Caco-2 (cell line): ENCODE results near the gene PDIA5. TPM values are rescaled to one million over a fixed set of nuclear protein-coding genes. Genes with fewer than 3 reads are reported as not detected.

Experiments used
- BruUV-seq: library from RNA; stranded (reverse); fragments of 400-500 nt; replicated peaks from 2 replicates; lab custom pipeline; 2021; lab: Mats Ljungman, UMichigan
- CTCF ChIA-PET: fragments of 300-600 bp; sonication (Branson Sonifier 250); formaldehyde crosslinking; loops from one replicate; lab custom pipeline; 2022; ENCODE audit warnings: antibody characterized with exemption; lab: Charles Lee
- POLR2A ChIA-PET: fragments of 300-600 bp; sonication (Branson Sonifier 250); formaldehyde crosslinking; loops from one replicate; lab custom pipeline; 2022; ENCODE audit warnings: antibody characterized with exemption; lab: Charles Lee
- DNase-seq, 2 experiments: peaks; one replicate each; pipeline versions ENCODE4 v3.0.0 to v3.0.0-alpha.2; 2020 to 2022
- H3K27me3 ChIP-seq: replicated peaks from 2 replicates; pipeline ENCODE4 v1.6.0; 2011; ENCODE audit warnings: low read length; ENCODE audit not compliant: control insufficient read depth, insufficient read depth
- H3K36me3 ChIP-seq: 2 replicates; pipeline ENCODE4 v1.5.1; 2011; ENCODE audit warnings: low read length; ENCODE audit not compliant: control insufficient read depth, insufficient read depth
- H3K4me1 ChIP-seq: fragments of 250-450 bp; sonication (Bioruptor Pico); 2 replicates; pipeline ENCODE4 v1.5.1; 2020; ENCODE audit warnings: mild to moderate bottlenecking
- H3K4me3 ChIP-seq: 2 replicates; pipeline ENCODE4 v1.5.1; 2011; ENCODE audit warnings: low read depth, mild to moderate bottlenecking, control low read depth, low read length
- H3K9me3 ChIP-seq: fragments of 250-450 bp; sonication (Bioruptor Pico); 2 replicates; pipeline ENCODE4 v1.5.1; 2020; ENCODE audit warnings: mild to moderate bottlenecking, moderate library complexity
- H3K27ac Mint-ChIP-seq: one replicate; pipeline ENCODE4 v1.8.0; 2022; ENCODE audit warnings: mixed read lengths; ENCODE audit not compliant: unreplicated experiment
- H3K27me3 Mint-ChIP-seq: one replicate; pipeline ENCODE4 v1.8.0; 2022; ENCODE audit warnings: mixed read lengths; ENCODE audit not compliant: insufficient read depth, unreplicated experiment
- H3K36me3 Mint-ChIP-seq: one replicate; pipeline ENCODE4 v1.8.0; 2022; ENCODE audit warnings: mild to moderate bottlenecking, mixed read lengths; ENCODE audit not compliant: insufficient read depth, unreplicated experiment
- H3K4me1 Mint-ChIP-seq: one replicate; pipeline ENCODE4 v1.8.0; 2022; ENCODE audit warnings: low read depth, mixed read lengths; ENCODE audit not compliant: unreplicated experiment
- H3K4me3 Mint-ChIP-seq: one replicate; pipeline ENCODE4 v1.8.0; 2022; ENCODE audit warnings: mild to moderate bottlenecking, moderate library complexity, mixed read lengths; ENCODE audit not compliant: unreplicated experiment
- H3K9me3 Mint-ChIP-seq: one replicate; pipeline ENCODE4 v1.8.0; 2022; ENCODE audit warnings: mixed read lengths; ENCODE audit not compliant: unreplicated experiment
- intact Hi-C: fragments of 100-400 bp; cut with micrococcal nuclease; formaldehyde crosslinking; loops from one replicate; pipeline ENCODE4 v1.10.0; 2022; ENCODE audit not compliant: unreplicated experiment
- total RNA-seq: library from RNA; stranded (reverse); gene quantifications from 2 replicates; pipeline ENCODE4 v1.2.3, GENCODE V29; 2022
- TF ChIP-seq, protein P1 (sequence below), 2 experiments: fragments of 200-600 bp in 1 of 2; IDR thresholded peaks; 1 replicate in 1 of 2; 2 replicates in 1 of 2; pipeline versions ENCODE4 v1.5.1 to v1.8.0; 2011 to 2022; ENCODE audit warnings: antibody characterized with exemption in 1 of 2, control low read depth in 1 of 2, inconsistent platforms in 1 of 2, low read depth in 1 of 2, low read length in 1 of 2, mild to moderate bottlenecking in 1 of 2, moderate library complexity in 1 of 2; ENCODE audit not compliant: insufficient read depth in 1 of 2, severe bottlenecking in 1 of 2, unreplicated experiment in 1 of 2

The PDIA5 gene
- total RNA-seq, 1 experiment from 2014 or later, result 48.2 TPM

DNA sequence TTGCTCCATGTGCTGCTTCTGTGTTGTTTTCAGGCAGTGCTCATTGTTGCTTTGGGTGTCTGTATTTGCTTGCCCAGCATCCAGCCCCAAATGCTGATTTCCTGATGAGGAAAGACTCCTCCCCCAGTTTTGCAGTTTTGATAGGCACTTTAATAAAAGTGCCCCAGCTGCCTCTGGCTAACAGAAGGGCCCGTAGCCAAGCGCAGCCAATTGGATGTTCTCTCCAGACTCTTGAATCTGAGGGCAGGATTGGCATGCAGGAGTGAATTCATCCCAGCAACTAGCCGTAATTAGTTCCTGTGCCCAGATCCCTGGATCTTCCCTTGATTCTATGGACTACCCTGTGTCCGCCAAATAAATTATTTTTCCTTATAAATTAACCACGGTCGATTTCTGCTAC, 24.4 kb upstream of the PDIA5 start:
- BruUV-seq, result no TSS peak
- ChIA-PET CTCF (no interaction called here), POLR2A (no interaction called here)
- Mint-ChIP-seq H3K27ac (no peak overlapping the region), H3K4me3 (no peak overlapping the region), H3K27me3 (no peaks in the 10 kb centered on the region), H3K9me3 (no peaks in the 10 kb centered on the region), H3K36me3 (no peaks in the 10 kb centered on the region), H3K4me1 (peaks cover 30% of the 10 kb centered on the region)
- TF ChIP-seq, protein P1, sequence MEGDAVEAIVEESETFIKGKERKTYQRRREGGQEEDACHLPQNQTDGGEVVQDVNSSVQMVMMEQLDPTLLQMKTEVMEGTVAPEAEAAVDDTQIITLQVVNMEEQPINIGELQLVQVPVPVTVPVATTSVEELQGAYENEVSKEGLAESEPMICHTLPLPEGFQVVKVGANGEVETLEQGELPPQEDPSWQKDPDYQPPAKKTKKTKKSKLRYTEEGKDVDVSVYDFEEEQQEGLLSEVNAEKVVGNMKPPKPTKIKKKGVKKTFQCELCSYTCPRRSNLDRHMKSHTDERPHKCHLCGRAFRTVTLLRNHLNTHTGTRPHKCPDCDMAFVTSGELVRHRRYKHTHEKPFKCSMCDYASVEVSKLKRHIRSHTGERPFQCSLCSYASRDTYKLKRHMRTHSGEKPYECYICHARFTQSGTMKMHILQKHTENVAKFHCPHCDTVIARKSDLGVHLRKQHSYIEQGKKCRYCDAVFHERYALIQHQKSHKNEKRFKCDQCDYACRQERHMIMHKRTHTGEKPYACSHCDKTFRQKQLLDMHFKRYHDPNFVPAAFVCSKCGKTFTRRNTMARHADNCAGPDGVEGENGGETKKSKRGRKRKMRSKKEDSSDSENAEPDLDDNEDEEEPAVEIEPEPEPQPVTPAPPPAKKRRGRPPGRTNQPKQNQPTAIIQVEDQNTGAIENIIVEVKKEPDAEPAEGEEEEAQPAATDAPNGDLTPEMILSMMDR (IDR thresholded peaks at IDR 0.05; ENCODE audit: insufficient read depth in 1 of 2, low read depth in 1 of 2, low read length in 1 of 2, severe bottlenecking in 1 of 2, unreplicated experiment in 1 of 2), result no peak
- intact Hi-C loops, result no loop called here
- Histone ChIP-seq H3K4me1 (peaks cover 8% of the 10 kb centered on the region; the same call in 1 of the 2 replicates), H3K27me3 (no peaks in the 10 kb centered on the region), H3K4me3 (no peak overlapping the region), H3K36me3 (no peaks in the 10 kb centered on the region), H3K9me3 (no peaks in the 10 kb centered on the region)
- DNase-seq, result no peak

DNA sequence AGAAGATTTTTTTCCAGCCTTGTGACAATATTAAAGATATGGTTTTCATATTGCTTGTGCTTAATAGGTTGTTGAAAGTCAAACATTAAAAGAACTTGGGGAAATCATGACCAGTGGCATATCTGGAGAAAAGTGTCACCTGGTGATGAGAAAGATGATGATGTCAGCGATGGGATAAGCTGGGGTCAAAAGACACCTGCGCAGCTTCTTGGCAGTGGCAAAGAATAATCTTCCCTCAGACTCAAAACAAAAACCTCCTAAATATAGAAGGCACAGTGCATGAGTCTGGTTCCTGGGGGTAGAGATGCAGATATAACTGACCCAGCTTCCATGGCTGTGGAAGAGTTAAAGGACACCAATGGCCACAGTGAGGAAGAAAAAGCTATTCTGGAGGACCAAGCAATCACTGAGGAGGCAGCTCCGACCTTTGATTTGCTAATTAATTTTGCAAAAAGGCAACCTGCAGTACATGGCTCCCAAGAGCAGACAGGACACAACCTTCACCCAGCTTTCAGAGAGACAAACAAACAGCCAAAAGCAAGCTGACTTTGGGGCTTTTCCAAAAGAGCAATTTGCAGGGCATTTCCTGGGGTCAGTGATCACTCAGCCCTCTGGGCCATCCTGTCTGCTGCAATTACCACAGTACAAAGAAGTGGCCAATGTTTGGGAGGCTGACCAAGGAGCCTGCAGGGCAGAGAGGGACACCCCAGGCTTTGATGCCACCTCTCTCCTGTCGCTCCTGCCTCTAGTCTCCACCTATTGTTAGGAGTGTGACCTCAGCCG, 21.7 kb upstream of the PDIA5 start:
- no peak overlapping the region for H3K27ac Mint-ChIP-seq
- Histone ChIP-seq H3K27me3 (no peaks in the 10 kb centered on the region), H3K4me1 (no peaks in the 10 kb centered on the region), H3K36me3 (no peaks in the 10 kb centered on the region), H3K4me3 (no peak overlapping the region), H3K9me3 (no peaks in the 10 kb centered on the region)
- TF ChIP-seq, protein P1 (IDR thresholded peaks at IDR 0.05; ENCODE audit: insufficient read depth in 1 of 2, low read depth in 1 of 2, low read length in 1 of 2, severe bottlenecking in 1 of 2, unreplicated experiment in 1 of 2), result no peak
- no peaks in the 10 kb centered on the region for H3K9me3 Mint-ChIP-seq
- intact Hi-C loops, result no loop called here
- DNase-seq, result no peak
- ChIA-PET CTCF (no interaction called here), POLR2A (no interaction called here)
- no peaks in the 10 kb centered on the region for H3K27me3 Mint-ChIP-seq
- BruUV-seq, result no TSS peak
- no peak overlapping the region for H3K4me3 Mint-ChIP-seq
- H3K4me1 Mint-ChIP-seq, result peaks cover 6% of the 10 kb centered on the region
- H3K36me3 Mint-ChIP-seq, result no peaks in the 10 kb centered on the region

DNA sequence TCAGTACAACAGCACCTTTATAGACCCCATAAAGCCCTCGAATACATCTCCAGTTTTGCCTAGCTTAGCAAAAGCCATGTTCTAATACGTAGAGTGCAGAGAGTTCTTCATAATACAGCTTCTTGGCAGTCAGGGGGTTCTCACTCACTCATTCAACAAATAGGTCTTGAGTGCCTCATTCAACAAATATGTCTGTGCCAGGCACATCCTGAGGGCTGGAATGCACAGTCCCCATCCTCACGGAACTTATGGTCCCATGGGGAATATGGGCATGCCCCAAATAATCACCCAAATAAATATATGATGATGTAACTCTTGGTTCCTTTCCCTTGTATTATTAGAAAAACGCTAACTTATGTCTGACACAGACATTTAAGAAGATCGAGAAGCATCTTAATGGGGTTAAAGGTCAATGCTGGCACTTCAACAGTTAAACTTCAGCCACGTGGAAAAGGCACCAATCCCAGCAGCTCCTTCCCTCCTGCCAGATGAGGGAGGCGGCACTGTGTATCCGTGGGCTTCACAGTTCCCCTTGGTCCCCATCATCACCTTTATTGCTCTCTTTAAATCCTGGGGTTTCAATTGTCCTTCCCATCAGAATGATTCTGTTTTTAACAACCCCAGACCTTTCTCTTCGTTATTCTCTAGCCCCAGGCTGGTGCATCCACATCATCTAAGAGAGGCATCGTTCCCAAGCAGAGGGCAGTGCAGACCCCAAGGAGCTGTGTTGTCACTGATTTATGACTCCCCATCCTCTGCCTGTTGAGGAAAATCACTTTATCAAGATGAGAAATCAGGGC, 20.4 kb upstream of the PDIA5 start:
- H3K9me3 Mint-ChIP-seq, result no peaks in the 10 kb centered on the region
- DNase-seq, result no peak
- no peaks in the 10 kb centered on the region for H3K4me1 Mint-ChIP-seq
- ChIA-PET CTCF (no interaction called here), POLR2A (no interaction called here)
- TF ChIP-seq, protein P1 (IDR thresholded peaks at IDR 0.05; ENCODE audit: insufficient read depth in 1 of 2, low read depth in 1 of 2, low read length in 1 of 2, severe bottlenecking in 1 of 2, unreplicated experiment in 1 of 2), result no peak
- no peaks in the 10 kb centered on the region for H3K36me3 Mint-ChIP-seq
- H3K4me1 ChIP-seq, result peaks cover 6% of the 10 kb centered on the region
- no peaks in the 10 kb centered on the region for H3K9me3 ChIP-seq
- BruUV-seq, result no TSS peak
- H3K27ac Mint-ChIP-seq, result no peak overlapping the region
- no peaks in the 10 kb centered on the region for H3K27me3 Mint-ChIP-seq
- H3K36me3 ChIP-seq, result no peaks in the 10 kb centered on the region
- intact Hi-C loops, result no loop called here
- no peak overlapping the region for H3K4me3 Mint-ChIP-seq
- H3K27me3 ChIP-seq, result no peaks in the 10 kb centered on the region
- H3K4me3 ChIP-seq, result no peak overlapping the region
